Esophagus (tissue), 2 donors: ENCODE data around the gene LRMDA. TPM values are rescaled to one million over a fixed set of nuclear protein-coding genes. Genes with fewer than 3 reads are reported as not detected.

Experiments
- H3K27ac ChIP-seq, 2 donors: one replicate each; pipeline ENCODE4 v1.5.1; 2013; ENCODE audit warnings: low read depth in 2 of 2, mild to moderate bottlenecking in 2 of 2, inconsistent platforms in 1 of 2, low read length in 1 of 2, moderate library complexity in 1 of 2
- H3K27me3 ChIP-seq, 2 donors: one replicate each; pipeline ENCODE4 v1.6.1; 2013; ENCODE audit warnings: low read length in 2 of 2, control low read depth in 1 of 2, mild to moderate bottlenecking in 1 of 2; ENCODE audit not compliant: insufficient read depth in 2 of 2, control insufficient read depth in 1 of 2
- H3K36me3 ChIP-seq, 2 donors: one replicate each; pipeline ENCODE4 v1.6.1; 2013; ENCODE audit warnings: low read length in 1 of 2; ENCODE audit not compliant: control insufficient read depth in 2 of 2, insufficient read depth in 2 of 2
- H3K4me1 ChIP-seq, 2 donors: one replicate each; pipeline ENCODE4 v1.6.1; 2013; ENCODE audit warnings: low read length in 1 of 2; ENCODE audit not compliant: control insufficient read depth in 2 of 2, insufficient read depth in 2 of 2
- H3K4me3 ChIP-seq, 2 donors: one replicate each; pipeline ENCODE4 v1.5.1; 2013; ENCODE audit warnings: low read length in 2 of 2, mild to moderate bottlenecking in 2 of 2, low read depth in 1 of 2, moderate library complexity in 1 of 2
- H3K9me3 ChIP-seq, 2 donors: one replicate each; pipeline ENCODE4 v1.6.1; 2013; ENCODE audit warnings: mild to moderate bottlenecking in 2 of 2, low read depth in 1 of 2, low read length in 1 of 2, moderate library complexity in 1 of 2; ENCODE audit not compliant: control insufficient read depth in 2 of 2, insufficient read depth in 1 of 2
- WGBS, 2 donors: extraction: QIAGEN DNeasy Blood & Tissue Kit; methylation state at CpG; one replicate each; pipeline ENCODE4 v1.1.7; 2013; 5-methylcytosine and 5-hydroxymethylcytosine counted together
- polyA plus RNA-seq, 2 donors: library from polyadenylated mRNA; stranded (reverse); fragments of 200-250 nt; gene quantifications; one replicate each; pipeline ENCODE4 v1.2.3, GENCODE V29; 2013
- donor health status: healthy with polysubstance abuse.
- donor health status: Bipolar disorder and iron deficiency.

LRMDA gene
- polyA plus RNA-seq, 2 donors: 1.8 to 4.0 TPM

- Histone ChIP-seq H3K9me3 (no peaks in the 10 kb centered on the region), H3K36me3 (no peaks in the 10 kb centered on the region), H3K27ac (no peak overlapping the region), H3K4me1 (no peaks in the 10 kb centered on the region), H3K27me3 (no peaks in the 10 kb centered on the region), H3K4me3 (no peak overlapping the region)
- WGBS, 2 donors: 69 to 88% methylated on average over 5 of the region's 5 CpGs
Measured at GRCh38 chr10:75826846-75827245, 395.4 kb downstream of the LRMDA start.

DNA sequence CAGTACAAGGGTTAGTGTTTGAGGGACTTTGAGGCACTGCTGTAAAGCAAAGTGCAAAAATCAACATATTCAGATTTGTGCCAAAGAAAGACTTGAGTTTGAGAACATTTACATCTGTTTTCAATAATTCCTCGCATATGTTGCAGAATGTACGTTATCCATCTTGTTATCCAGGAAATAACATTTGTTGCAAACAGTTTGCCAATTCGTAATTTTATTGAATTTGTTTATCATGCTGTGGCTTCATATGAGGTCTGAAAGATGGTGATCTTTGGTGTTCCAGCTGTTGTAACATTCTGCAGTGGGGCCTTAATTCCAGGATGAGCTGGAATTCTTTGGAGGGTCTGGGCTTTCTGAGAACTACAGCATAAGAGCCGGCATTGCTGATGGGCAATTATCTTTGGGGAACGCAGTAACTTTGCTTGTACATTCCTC is 396.2 kb downstream of the LRMDA start:
- H3K27me3 ChIP-seq: no peaks in the 10 kb centered on the region
- no peak overlapping the region for H3K4me3 ChIP-seq
- H3K36me3 ChIP-seq: no peaks in the 10 kb centered on the region
- WGBS, 2 donors: 78 to 82% methylated on average over 5 of the region's 5 CpGs
- H3K27ac ChIP-seq: no peak overlapping the region
- H3K4me1 ChIP-seq: no peaks in the 10 kb centered on the region
- H3K9me3 ChIP-seq: no peaks in the 10 kb centered on the region

DNA sequence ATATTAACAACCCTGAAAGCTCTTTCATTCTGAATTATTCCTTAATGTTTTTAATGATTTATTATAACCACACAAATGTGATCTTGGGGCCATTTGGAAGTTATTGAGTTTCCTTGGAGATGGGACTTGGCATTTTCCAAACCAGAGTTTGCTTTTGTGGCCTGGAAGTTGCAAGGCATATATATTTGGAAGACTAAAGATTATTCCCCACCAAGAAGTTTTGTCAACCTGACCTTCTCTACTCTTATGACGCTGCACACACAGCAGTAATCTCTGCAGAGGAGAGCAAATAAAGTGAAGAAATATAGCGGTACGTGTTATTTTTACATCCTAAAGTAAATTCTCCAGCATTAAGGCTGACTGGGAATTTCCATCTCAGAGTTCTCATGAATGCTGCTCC is 397.0 kb downstream of the LRMDA start:
- WGBS, 2 donors: 78 to 83% methylated on average over 3 of the region's 3 CpGs
- Histone ChIP-seq H3K27me3 (no peaks in the 10 kb centered on the region), H3K36me3 (no peaks in the 10 kb centered on the region), H3K4me3 (no peak overlapping the region), H3K4me1 (no peaks in the 10 kb centered on the region), H3K27ac (no peak overlapping the region), H3K9me3 (no peaks in the 10 kb centered on the region)

DNA sequence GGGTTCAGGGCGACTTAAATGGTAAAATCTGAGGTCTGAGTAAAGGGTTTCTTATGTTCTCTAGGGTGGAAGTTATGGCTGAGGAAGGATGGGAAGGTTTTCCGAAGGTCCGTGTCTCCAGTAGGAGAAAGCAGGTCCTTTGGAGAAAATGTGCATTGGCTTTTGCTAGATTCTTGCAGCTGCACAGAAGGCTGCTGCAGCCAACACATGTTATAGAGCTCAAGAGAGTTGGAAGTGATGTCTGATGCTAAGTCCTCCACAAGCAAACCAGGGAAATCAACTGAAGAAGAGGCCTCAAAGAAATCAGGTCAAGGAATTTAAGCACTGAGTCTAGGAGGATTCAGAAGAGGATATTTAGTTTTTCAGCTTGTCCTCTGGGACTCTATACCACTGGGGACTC is 404.6 kb downstream of the LRMDA start:
- H3K4me1 ChIP-seq: no peaks in the 10 kb centered on the region
- H3K4me3 ChIP-seq: no peak overlapping the region
- H3K36me3 ChIP-seq: no peaks in the 10 kb centered on the region
- WGBS, 2 donors: 86 to 88% methylated on average over 3 of the region's 3 CpGs
- no peak overlapping the region for H3K27ac ChIP-seq
- no peaks in the 10 kb centered on the region for H3K9me3 ChIP-seq
- H3K27me3 ChIP-seq: no peaks in the 10 kb centered on the region

- WGBS, 2 donors: 59 to 83% methylated on average over 1 of the region's 1 CpG
- Histone ChIP-seq H3K9me3 (no peaks in the 10 kb centered on the region), H3K4me3 (no peak overlapping the region), H3K4me1 (no peaks in the 10 kb centered on the region), H3K27ac (no peak overlapping the region), H3K27me3 (no peaks in the 10 kb centered on the region), H3K36me3 (no peaks in the 10 kb centered on the region)
Measured at GRCh38 chr10:75838486-75838885, 407.1 kb downstream of the LRMDA start.

DNA sequence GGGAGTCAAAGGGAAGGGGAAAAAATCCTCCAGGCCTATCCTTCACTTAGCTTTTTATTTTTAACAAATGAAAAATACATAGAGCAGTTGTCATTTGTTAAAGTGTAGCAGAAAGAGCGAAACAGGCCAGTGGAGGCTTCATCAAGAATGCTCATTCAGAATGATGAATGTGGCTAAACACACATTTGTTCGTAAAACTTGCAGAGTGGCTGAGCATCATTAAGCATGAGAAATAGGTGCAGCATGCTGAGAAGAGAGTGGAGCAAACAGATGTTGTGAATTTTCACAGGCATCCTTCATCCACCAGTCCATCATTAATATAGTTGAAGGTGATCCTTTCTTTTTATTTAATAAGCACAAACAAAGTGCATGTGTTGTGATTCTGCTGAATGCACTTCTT is 407.6 kb downstream of the LRMDA start:
- Histone ChIP-seq H3K4me3 (no peak overlapping the region), H3K4me1 (no peaks in the 10 kb centered on the region), H3K9me3 (no peaks in the 10 kb centered on the region), H3K27ac (no peak overlapping the region), H3K36me3 (no peaks in the 10 kb centered on the region), H3K27me3 (no peaks in the 10 kb centered on the region)
- WGBS, 2 donors: 88 to 95% methylated on average over 2 of the region's 2 CpGs

DNA sequence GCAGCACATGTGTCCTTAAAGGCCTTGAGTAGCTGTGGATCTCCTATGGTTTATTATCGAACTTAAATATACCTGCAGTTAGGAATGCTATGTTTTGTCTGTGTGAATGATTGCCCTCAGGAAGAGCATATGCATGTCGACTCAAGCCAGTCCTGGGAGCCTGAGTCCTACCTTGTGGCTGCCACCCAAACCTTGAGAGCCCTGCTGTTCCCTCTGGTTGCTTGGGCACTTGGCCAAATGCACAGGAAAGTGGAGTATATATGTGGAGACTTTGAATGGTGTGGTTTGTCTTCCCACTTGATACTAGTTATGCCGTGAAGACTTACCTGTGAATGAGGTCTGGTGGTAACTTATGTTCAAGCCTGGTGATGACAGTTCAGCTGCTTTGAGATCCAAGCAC is 409.8 kb downstream of the LRMDA start:
- 80 to 85% methylated on average over 3 of the region's 3 CpGs for WGBS, 2 donors
- H3K27ac ChIP-seq: no peak overlapping the region

GRCh38 chr10:75845176-75845947 is 413.9 kb downstream of the LRMDA start:
- Histone ChIP-seq H3K36me3 (no peaks in the 10 kb centered on the region), H3K9me3 (no peaks in the 10 kb centered on the region), H3K4me1 (no peaks in the 10 kb centered on the region), H3K27me3 (no peaks in the 10 kb centered on the region), H3K27ac (no peak overlapping the region), H3K4me3 (no peak overlapping the region)
- 73% methylated on average over 8 of the region's 8 CpGs for WGBS, 2 donors

More for the DNA sequence above, 409.8 kb downstream of the LRMDA start:
- H3K36me3 ChIP-seq: no peaks in the 10 kb centered on the region
- H3K27me3 ChIP-seq: no peaks in the 10 kb centered on the region
- H3K9me3 ChIP-seq: no peaks in the 10 kb centered on the region
- H3K4me3 ChIP-seq: no peak overlapping the region
- H3K4me1 ChIP-seq: no peaks in the 10 kb centered on the region

DNA sequence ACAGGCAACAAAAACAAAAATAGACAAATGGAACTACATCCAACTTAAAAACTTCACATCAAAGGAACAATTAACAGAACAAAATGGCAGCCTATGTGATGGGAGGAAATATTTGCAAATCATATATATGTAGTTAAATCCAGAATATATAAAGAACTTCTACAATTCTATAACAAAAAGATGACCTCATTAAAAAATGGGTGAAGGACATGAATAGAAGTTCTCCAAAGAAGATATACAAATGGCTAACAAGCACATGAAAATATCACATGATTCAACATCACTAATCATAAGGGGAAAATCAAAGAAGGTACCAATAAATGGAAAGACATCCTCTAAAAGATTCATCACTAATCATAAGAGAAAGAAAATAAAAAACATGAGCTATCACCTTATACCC is 416.1 kb downstream of the LRMDA start:
- Histone ChIP-seq H3K27me3 (no peaks in the 10 kb centered on the region), H3K4me3 (no peak overlapping the region), H3K36me3 (no peaks in the 10 kb centered on the region), H3K4me1 (no peaks in the 10 kb centered on the region), H3K9me3 (no peaks in the 10 kb centered on the region), H3K27ac (no peak overlapping the region)
